LoVo (cell line): ENCODE measurements around the gene SLC25A20.
"Not testable (repeated sequence)": the region's sequence is repeated elsewhere in the genome, so short reads cannot be mapped to it uniquely, and the experiment has no call there.

Source experiments
- DNase-seq: peaks from one replicate; pipeline ENCODE4 v3.0.0-alpha.2; 2016; ENCODE audit warnings: low spot score

The SLC25A20 gene

DNA sequence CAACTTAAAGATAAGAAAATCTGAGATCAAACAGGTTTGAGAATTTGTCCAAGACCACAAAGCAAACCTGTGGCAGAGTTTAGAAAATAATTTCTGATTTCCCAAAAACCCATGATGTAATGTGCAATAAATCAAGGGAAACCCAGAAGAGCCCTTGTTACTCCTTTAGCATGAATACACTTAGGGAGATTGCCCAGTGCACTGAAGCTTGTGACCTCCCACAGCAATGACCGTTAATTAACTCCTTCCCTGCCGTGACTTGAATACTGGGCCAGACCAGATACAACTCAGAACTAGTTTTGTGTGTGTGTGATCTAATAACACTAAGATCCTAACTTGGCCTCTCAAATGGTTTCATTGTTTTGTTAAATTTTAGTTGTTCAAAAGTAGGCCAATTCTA is 53.5 kb downstream of the SLC25A20 start:
- no peak for DNase-seq

DNA sequence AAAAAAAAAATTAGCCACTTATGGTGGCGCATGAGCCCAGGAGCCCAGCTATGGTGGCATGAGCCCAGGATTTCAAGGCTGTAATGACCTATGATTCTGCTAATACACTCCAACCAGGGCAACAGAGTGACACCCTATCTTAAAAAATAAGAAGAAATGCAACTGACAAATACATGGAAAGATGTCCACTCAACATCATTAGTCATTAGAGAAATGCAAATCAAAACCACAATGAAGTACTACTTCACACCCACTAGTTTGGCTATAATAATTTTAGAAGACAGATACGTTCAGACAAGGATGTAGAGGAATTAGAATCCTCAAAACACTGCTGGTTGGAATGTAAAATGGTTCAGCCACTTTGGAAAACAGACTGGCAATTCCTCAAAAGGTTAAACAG is 61.5 kb downstream of the SLC25A20 start:
- DNase-seq = no peak

DNA sequence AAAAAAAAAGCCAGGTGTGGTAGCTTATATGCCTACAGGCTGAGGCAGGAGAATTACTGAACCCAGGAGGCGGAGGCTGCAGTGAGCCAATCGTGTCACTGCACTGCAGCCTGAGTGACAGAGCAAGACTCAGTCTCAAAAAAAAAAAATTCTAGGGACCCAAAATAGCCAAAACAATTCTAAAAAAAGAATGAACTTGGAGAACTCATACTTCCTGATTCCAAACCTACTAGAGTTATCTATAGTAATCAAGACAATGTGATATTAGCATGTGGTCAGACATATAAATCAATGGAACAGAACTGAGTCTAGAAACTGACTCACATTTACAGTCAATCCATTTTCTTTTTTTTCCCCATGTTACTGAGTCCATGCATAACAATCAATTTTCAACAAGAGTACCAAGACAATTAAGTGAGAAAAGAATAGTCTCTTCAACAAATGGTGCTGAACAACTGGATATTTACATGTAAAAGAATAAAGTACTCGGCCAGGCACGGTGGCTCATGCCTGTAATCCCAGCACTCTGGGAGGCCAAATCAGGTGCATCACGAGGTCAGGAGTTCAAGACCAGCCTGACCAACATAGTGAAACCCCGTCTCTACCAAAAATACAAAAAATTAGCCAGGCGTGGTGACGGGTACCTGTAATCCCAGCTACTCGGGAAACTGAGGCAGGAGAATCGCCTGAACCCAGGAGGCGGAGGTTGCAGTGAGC is 62.9 kb downstream of the SLC25A20 start:
- DNase-seq = no peak

DNA sequence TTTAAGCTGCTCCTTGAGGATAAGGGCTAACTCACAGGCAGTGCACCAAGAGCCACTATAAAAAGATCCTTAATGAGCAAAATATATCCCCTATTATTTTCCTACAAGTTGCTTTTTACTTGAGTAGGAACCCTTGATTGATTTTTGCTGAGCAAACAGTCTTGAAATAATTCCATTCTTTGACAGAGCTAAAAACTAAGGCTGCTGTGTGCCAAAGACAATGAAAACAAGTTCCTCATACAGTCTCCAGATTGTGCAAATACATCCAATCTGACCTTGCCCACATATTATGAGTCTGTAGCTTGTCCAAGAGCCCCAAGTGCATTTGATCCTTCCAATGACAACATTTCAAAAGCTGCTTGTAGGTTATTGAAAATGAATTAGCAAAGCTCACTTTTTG is 66.0 kb downstream of the SLC25A20 start:
- no peak for DNase-seq

DNA sequence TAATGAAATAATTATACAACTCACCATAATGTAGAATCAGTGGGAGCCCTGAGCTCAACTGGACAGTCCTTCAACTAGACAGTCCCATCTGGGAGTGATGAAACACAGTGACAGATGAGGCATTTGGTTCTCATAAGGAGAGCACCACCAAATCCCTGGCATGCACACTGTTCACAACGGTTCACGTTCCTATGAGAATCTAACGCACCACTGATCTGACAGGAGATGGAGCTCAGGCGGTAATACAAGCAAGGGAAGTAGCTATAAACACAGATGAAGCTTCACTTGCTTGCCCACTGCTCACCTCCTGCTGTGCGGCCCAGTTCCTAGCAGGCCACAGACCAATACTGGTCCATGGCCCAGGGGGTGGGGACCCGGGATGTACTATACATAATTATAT is 68.0 kb downstream of the SLC25A20 start:
- no peak for DNase-seq

DNA sequence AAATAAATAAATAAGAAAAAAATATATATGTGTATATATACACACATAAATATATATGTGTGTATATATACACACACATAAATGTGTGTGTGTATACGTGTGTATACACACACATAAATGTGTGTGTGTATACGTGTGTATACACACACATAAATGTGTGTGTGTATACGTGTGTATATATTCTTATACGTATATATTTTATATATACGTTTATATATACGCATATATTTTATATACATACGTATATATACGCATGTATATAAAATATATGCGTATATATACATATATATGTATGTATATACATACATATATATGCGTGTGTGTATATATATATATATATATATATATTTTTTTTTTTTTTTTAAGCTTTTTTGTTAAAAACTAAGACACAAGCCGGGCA is 69.2 kb downstream of the SLC25A20 start:
- not testable (repeated sequence) for DNase-seq

DNA sequence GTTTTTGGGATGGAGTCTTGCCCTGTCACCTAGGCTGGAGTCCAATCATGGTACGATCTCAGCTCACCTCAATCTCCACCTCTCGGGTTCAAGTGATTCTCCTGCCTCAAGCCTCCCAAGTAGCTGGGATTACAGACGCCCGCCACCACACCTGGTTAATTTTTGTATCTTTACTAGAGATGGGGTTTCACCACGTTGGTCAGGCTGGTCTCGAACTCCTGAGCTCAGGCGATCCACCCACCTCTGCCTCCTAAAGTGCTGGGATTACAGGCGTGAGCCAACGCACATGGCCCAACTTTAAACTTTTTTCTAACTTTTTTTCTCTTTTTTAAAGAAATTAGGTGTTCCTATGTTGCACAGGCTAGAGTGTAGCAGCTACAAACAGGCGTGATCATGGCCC is 70.8 kb downstream of the SLC25A20 start:
- DNase-seq = not testable (repeated sequence)

DNA sequence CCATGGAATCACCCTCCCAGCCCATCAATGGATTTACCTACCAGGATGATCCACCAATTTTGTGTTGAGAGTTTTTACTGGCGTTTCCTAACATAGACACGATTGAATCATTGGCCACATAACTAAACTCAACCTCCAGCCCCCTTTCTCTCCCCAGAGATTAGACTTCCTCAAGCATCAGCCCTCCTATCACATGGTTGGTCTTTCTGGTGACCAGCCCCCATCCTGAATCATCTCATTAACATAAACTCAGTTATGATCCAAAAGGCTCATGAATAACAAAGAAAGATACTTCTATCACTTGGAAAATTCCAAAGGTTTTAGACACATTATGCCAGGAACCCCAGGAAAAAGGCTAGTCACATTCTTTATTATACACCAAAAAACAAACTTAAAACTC is 72.2 kb downstream of the SLC25A20 start:
- no peak for DNase-seq

DNA sequence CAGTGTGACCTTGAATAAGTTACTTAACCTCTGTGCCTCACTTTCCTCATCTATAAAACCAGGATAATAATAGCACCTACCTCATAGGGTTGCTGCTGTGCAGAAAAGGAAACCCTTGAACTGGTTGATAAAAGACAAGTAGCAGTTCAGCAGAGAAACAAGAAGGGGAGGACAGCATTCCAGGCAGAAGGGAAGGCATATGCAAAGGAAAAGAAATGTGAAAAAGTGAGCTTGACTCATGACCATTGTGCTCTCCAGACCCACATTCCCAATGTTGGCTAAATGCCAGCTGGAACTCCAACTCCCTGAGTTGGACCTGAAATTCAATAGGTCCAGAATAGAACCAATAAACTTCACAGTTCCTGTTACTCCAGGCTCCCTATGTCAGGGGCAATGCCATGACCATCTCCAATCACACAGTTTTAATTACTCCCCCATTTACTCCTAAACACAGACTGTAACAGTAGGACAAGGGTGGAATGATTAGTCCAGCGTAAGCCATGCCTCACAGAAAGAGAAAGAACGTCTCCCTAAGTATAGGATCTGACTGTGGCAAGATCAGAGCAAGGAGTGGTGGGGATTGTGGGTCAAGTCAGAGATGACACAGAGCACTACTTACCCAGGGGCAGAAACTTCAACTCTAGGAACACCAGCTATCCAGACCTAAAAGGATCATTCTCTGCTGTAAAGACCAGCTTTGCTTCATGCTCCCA is 77.9 kb downstream of the SLC25A20 start:
- no peak for DNase-seq

DNA sequence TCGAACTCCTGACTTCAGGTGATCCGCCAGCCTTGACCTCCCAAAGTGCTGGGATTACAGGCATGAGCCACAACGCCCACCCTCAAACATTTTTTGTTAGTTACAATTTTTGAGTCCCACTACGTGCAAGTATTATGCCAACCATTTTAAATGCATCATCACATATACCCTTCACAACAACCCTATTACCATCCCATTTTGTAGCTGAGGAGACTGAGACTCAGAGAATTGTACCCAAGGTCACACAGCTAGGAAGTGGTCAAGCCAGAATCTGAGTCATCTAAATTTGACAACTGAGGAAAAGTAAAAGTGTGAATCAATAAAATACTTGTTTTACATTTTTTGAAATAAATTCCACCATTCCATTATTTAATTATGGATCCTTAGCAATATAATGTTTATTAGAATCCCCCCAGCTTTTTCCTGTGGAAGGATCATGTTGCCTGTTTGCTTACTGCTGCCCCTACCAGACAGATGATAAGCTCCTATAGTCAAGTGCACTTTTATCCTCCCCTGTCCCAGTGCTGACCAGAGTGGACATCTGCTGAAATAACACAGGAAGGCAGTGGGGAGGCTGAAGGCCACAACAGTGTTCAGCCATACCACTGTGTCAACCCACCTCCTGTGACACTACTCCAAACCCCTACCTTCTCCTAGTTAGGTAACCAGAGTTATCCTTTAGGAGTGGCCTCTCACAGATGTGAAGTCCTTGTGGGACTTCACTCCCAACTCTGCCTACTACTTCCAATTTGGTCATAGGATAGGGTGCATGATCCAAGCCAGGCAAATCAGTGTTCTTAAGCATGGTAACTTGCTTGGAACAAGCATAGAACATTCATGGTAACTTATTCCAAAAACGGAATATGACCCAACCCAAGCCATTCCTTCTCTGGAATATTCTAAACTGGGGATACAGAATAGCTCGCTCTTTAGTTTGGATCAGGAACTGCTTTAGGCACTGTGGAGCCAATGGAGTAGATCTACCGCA is 79.2 kb downstream of the SLC25A20 start:
- no peak for DNase-seq

DNA sequence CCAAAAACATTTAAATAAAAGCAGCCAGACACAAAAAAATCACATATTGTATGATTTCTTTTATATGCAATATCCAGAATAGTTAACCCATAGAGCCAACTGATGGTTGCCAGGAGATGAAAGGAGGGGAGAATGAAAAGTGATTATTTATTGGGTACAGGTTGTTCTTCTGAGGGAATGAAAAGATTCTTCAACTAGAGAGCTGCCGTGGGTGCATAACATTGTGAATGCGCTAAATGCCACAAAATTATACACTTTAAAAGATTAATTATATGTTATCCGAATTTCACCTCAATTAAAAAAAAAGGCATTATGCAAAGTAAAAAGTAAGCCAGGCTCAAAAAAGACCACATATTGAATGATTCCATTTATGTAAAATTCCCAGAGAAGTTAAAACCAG is 87.2 kb downstream of the SLC25A20 start:
- no peak for DNase-seq
